Pancreas (tissue), 10 donors: ENCODE results near the gene GRID1. TPM values are rescaled to one million over a fixed set of nuclear protein-coding genes. Genes with fewer than 3 reads are reported as not detected.

Source experiments
- ATAC-seq, 4 donors: fragments of 200-7000 bp; cut with Tn5 transposase; one replicate each; pipeline versions ENCODE4 v1.8.0 to v1.9.1; 2020; ENCODE audit warnings: mild to moderate bottlenecking in 4 of 4, moderate library complexity in 4 of 4
- DNase-seq, 6 donors: peaks; one replicate each; pipeline ENCODE4 v3.0.0-alpha.2; 2020
- FAIRE-seq: peaks from 2 replicates; lab custom pipeline; 2012; peaks lifted over from hg19 to GRCh38; lab: Jason Lieb, UNC
- H3K27ac ChIP-seq, 4 donors: fragments of 200-600 bp; sonication (generic); 1 replicate in 3 of 4; 2 replicates in 1 of 4; pipeline versions ENCODE4 v1.5.0 to v1.8.0; 2020
- H3K27me3 ChIP-seq, 4 donors: fragments of 200-600 bp; one replicate each; pipeline ENCODE4 v1.8.0; 2021
- H3K36me3 ChIP-seq, 3 donors: fragments of 200-600 bp; sonication (generic) in 1 of 3; one replicate each; pipeline versions ENCODE4 v1.5.0 to v1.8.0; 2020 to 2021
- H3K4me1 ChIP-seq, 3 donors: fragments of 200-600 bp; one replicate each; pipeline ENCODE4 v1.8.0; 2021
- H3K4me3 ChIP-seq, 4 donors: fragments of 200-600 bp; sonication (generic) in 2 of 4; one replicate each; pipeline versions ENCODE4 v1.5.0 to v1.8.0; 2020 to 2021
- H3K9me3 ChIP-seq, 4 donors: fragments of 200-600 bp; one replicate each; pipeline ENCODE4 v1.8.0; 2021
- CTCF ChIP-seq, 4 donors: fragments of 200-600 bp; sonication (generic) in 3 of 4; IDR thresholded peaks; one replicate each; pipeline versions ENCODE4 v1.5.0 to v1.8.0; 2021; ENCODE audit warnings: antibody characterized with exemption in 4 of 4
- WGBS, 2 donors: extraction: QIAGEN DNeasy Blood & Tissue Kit; methylation state at CpG; one replicate each; pipeline ENCODE4 v1.1.7; 2013; 5-methylcytosine and 5-hydroxymethylcytosine counted together
- intact Hi-C, 3 donors: fragments of 100-400 bp; cut with DNase I; formaldehyde crosslinking; loops; one replicate each; pipeline versions ENCODE4 v1.11.1 to v1.14.2; 2022
- polyA plus RNA-seq, 2 donors: library from polyadenylated mRNA; stranded (reverse); fragments of 200-250 nt; gene quantifications; one replicate each; pipeline ENCODE4 v1.2.3, GENCODE V29; 2013
- total RNA-seq, 6 donors: library from RNA; stranded (reverse); fragmentation: NEBNext Ultra II Directional in 4 of 6; extraction: Animal tissue kit (Norgen Biotek cat#: 25700) in 4 of 6; gene quantifications; one replicate each; pipeline versions ENCODE4 v1.2.1 to v1.2.4, GENCODE V29; 2021 to 2023
- donor health status: healthy with polysubstance abuse.
- donor health status: DM: no; HTN: no; CAD: no; lungs with moderate emphysema.
- donor health status: DM: no; HTN: no; CAD: no.
- donor health status: control.
- donor health status: control.
- donor health status: Bipolar disorder and iron deficiency.
- donor health status: DM: yes; HTN: yes; CAD: no.
- donor health status: DM: no; HTN: no; CAD: no.
- donor health status: DM: no; HTN: no; CAD: no.
- donor health status: DM: yes; HTN: yes; CAD: no.

The GRID1 gene
- total and polyA plus RNA-seq, 8 donors, result 0.05 to 1.5 (median 0.91) TPM

DNA sequence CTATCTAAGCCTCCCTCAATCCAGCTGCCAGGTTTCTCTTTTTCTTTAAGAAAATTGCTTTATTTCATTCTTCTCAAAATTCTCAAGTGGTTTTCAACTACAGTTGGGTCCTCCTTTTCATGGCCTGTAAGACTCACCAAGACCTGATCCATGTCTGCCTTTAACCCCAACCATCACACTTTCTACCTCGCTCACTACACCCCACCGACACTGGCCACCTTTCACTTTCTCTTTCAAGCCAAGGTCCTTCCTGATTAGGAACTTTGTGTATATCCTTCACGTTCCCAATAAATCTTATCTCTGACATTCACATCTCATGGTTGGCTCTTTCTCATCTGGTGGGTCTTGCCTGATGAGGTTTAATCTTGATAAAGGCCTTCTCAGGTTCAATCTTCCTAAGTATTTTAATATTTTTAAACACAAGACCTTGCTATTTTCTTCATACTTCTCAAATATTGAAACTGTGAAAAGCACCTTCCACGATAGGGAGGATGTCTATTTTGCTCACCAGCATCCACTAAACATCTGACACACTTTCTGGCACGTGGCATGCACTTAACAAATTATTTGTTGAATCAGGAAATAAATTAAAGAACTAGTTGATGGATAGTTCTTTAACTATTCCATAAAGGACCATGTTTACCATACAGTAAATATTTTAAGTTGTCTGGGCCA is 624.8 kb downstream of the GRID1 start:
- intact Hi-C loops, result no loop called here

GRCh38 chr10:85735997-85736396 is 630.6 kb downstream of the GRID1 start:
- DNase-seq, result no peak
- no peak for TF ChIP-seq CTCF (IDR thresholded peaks at IDR 0.05)
- H3K27ac ChIP-seq, result no peak overlapping the region
- ATAC-seq, result no peak
- no peaks in the 10 kb centered on the region for H3K4me1 ChIP-seq
- H3K9me3 ChIP-seq, result no peaks in the 10 kb centered on the region
- H3K36me3 ChIP-seq, result no peaks in the 10 kb centered on the region
- no peaks in the 10 kb centered on the region for H3K27me3 ChIP-seq
- intact Hi-C loops, result no loop called here
- no peak for FAIRE-seq
- no peak overlapping the region for H3K4me3 ChIP-seq
- WGBS, 2 donors, result 49 to 69% methylated on average over 1 of the region's 1 CpG

More for the DNA sequence above, 624.8 kb downstream of the GRID1 start:
- no peak for FAIRE-seq
- Histone ChIP-seq H3K9me3 (no peaks in the 10 kb centered on the region), H3K4me1 (no peaks in the 10 kb centered on the region), H3K36me3 (no peaks in the 10 kb centered on the region), H3K27me3 (no peaks in the 10 kb centered on the region), H3K27ac (no peak overlapping the region), H3K4me3 (no peak overlapping the region)
- no peak for TF ChIP-seq CTCF (IDR thresholded peaks at IDR 0.05)
- DNase-seq, result no peak
- WGBS, 2 donors, result 61 to 69% methylated on average over 5 of the region's 5 CpGs
- ATAC-seq, result no peak

DNA sequence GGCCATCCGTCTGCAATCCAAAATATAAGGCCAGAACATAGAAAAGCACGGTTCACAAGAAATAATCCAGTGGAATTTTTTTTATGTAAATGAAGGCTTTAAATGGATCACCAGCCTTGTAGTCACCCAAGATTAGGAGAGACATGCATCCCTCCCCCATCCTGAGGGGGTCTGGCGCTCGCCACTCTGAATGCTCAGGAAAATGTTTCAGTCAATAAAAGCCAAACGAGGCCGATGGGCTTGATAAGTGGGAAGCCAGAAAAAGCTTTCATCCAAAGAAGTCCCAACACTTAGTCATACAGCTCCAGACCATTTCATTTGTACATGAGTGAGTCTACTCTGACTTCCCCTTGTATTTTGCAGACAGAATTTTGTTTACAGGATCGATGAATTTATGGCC is 631.8 kb downstream of the GRID1 start:
- Histone ChIP-seq H3K4me1 (no peaks in the 10 kb centered on the region), H3K27ac (no peak overlapping the region), H3K9me3 (no peaks in the 10 kb centered on the region), H3K27me3 (no peaks in the 10 kb centered on the region), H3K4me3 (no peak overlapping the region), H3K36me3 (no peaks in the 10 kb centered on the region)
- intact Hi-C loops, result no loop called here
- FAIRE-seq (no peak), DNase-seq (no peak), ATAC-seq (no peak)
- 45 to 53% methylated on average over 7 of the region's 7 CpGs for WGBS, 2 donors
- no peak for TF ChIP-seq CTCF (IDR thresholded peaks at IDR 0.05)

DNA sequence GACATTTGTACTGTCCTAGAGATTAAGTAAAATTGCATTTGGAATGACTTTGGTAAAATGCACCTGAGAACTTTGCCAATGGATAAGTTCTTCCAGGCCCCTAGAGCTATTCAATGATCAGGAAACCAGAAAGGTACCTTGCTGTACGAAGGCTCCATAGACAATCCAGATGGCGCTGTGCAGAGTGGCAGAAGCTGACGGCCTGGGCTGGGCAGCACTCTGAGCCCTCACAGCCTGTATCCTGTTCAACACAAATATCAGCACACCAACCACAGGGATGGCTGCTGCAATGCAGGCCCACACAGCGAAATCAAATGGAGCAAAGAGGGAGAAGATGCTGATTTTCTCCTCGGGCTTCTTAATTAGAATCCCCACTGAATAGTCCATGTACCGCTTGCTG is 642.4 kb downstream of the GRID1 start:
- ATAC-seq, result no peak
- Histone ChIP-seq H3K36me3 (no peaks in the 10 kb centered on the region), H3K4me3 (no peak overlapping the region), H3K27me3 (no peaks in the 10 kb centered on the region), H3K9me3 (no peaks in the 10 kb centered on the region), H3K4me1 (no peaks in the 10 kb centered on the region), H3K27ac (no peak overlapping the region)
- 70 to 80% methylated on average over 6 of the region's 6 CpGs for WGBS, 2 donors
- no peak for TF ChIP-seq CTCF (IDR thresholded peaks at IDR 0.05)
- intact Hi-C loops, result no loop called here
- no peak for FAIRE-seq
- no peak for DNase-seq

GRCh38 chr10:85720931-85721590 is 645.5 kb downstream of the GRID1 start:
- Histone ChIP-seq H3K36me3 (no peaks in the 10 kb centered on the region), H3K4me1 (no peaks in the 10 kb centered on the region), H3K9me3 (no peaks in the 10 kb centered on the region), H3K4me3 (no peak overlapping the region), H3K27me3 (no peaks in the 10 kb centered on the region), H3K27ac (no peak overlapping the region)
- intact Hi-C loops, result no loop called here
- ATAC-seq, result no peak
- TF ChIP-seq CTCF (IDR thresholded peaks at IDR 0.05), result no peak
- no peak for FAIRE-seq
- WGBS, 2 donors, result 54 to 72% methylated on average over 5 of the region's 5 CpGs
- DNase-seq, result no peak
